Activated CD8-positive, alpha-beta memory T cell treated with anti-CD3 and anti-CD28 coated beads, Interleukin-2, amount 50 U/mL, for 4 hours (primary cell): ENCODE data around the gene DNAH2.
A peak's percentile ranks its signal among the peaks of the same experiment; 100 is the strongest.

Experiments used
- DNase-seq: peaks from one replicate; pipeline ENCODE4 v3.0.0-alpha.2; 2020

The DNAH2 gene

DNA sequence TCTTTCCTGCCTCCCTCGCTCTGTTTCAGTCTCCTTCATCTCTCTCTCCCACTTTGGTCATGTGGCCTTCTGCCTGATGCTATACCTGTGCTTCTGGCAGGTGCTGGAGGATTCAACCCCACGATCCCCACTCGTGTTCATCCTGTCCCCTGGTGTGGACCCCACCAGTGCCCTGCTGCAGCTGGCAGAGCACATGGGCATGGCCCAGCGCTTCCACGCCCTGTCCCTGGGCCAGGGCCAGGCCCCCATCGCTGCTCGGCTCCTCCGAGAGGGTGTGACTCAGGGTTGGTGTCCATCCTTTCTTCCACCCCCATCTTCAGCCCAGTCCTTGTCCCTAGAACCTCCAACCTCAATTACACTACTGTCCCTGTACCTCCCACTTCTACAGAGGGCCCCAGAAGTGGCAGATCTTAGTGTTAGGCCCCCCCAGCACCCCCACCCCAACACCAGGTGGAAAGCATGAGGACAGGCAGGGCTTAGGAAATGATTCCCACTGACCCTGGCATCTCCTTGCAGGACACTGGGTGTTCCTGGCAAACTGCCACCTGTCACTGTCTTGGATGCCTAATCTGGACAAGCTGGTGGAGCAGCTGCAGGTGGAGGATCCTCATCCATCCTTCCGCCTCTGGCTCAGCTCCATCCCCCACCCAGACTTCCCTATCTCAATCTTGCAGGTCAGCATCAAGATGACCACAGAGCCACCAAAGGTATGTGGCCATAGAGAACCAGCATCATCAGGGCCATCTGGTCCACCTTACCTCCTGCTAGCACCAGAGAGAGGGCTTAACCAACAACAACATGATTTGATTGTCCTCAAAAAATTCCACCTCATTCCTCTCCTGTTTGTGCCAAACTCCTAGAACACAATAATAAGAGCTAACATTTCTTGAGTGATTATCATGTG is 106.7 kb downstream of the DNAH2 start:
- no peak for DNase-seq

DNA sequence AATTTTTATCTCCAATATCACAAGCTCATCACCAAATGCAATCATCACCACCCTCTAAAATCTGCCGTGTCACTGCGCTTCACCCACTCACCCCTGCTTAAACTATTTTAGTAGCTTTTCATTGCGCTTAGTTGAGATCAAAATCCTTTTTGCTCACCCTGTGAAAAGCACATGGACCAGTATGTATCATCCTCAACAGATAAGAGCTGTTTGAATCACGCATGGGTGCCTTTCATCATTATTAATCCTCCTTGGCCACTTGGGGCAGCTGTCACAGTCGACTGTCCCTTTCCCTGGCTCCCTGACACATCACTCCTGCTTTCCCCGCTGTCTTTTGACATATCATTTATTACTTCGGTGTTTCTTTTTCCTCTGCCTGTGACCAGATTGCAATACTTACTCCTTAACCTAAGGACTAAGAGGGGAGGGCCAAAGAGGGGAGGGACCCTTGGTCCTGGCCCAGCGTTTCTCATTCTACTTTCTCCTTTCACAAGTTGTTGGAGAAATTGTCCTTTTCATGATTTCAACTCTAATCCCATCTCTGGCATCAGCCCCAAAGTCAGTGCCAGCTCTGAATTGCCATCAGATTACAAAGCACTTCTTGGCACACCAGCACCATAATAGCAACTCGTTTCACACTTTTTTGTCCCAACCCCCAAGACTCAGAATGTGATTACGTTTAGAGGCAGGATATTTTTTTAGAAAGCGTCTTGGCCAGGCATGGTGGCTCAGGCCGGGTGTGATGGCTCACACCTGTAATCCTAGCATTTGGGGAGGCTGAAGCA is 107.9 kb downstream of the DNAH2 start:
- no peak for DNase-seq

DNA sequence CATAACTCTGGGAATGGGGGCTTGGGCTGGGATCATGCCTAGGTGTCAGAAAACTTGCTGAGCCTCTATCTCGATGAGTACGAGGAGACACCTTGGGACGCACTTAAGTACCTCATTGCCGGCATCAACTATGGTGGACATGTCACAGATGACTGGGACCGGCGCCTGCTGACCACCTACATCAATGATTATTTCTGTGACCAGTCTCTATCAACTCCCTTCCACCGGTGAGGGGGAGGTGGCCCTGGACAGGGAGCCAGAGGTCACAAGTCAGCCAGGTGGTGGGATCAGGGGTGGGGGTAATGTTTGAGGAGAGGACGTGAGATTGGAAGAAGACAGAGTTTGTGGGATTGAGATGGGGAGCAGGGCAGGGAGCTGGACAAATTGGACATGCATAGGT is 113.1 kb downstream of the DNAH2 start:
- DNase-seq, result no peak

DNA sequence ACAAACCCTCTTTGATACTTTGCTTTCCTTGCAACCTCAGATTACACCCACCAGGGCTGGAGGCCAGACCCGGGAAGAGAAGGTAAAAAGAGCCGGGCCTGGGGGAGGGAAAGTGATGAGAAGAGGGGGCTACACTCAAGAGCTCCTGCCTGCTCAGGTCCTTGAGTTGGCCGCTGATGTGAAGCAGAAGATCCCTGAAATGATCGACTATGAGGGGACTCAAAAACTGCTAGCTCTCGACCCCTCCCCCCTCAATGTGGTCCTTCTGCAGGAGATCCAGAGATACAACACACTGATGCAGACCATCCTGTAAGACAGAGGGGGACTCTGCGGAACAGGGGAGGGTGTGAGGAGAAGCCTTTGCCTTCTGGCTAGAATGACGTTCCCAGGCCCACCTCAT is 113.7 kb downstream of the DNAH2 start:
- no peak for DNase-seq

DNA sequence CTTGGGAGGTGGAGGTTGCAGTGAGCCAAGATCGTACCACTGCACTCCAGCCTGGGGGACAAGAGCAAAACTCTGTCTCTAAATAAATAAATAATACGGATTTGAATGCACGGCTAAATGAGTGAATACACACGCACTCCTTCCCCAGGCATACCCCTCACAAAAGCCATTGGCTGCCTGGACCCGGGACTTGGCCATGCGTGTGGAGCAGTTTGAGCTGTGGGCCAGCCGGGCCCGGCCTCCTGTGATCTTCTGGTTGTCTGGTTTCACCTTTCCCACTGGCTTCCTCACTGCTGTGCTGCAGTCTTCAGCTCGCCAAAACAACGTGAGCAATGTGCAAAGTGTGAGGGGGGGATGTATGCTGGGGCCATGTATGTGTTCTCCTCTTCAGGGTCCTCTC is 114.9 kb downstream of the DNAH2 start:
- DNase-seq, result no peak

DNA sequence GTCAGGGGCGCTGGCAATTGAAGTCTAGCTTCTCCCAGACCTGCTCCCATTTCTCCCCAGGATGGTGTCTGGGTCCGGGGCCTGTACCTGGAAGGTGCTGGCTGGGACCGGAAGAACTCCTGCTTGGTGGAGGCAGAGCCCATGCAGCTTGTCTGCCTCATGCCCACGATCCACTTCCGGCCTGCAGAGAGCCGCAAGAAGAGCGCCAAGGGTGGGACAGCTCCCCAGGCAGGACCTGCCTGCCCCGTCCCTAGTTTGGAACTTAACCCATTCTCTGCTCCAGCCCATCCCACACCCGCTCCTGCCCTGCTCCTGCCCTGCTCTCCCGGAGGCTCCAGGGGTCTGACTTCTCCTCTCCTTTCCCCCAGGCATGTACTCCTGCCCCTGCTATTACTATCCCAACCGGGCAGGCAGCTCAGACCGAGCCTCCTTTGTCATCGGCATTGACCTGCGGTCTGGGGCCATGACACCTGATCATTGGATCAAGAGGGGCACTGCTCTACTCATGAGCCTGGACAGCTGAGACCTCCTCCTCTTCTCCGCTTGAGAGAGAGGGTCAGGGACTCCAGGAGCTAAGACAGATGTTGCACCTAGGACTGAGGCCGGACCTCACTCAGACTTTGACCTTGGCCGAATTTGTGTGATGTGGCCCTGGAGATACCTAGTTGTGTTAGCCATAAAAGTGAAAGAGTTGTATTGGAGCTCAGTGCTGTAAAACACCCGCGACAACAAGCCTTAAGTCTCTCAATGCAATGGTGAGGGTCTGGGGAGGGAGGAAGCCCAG is 115.7 kb downstream of the DNAH2 start:
- no peak for DNase-seq

DNA sequence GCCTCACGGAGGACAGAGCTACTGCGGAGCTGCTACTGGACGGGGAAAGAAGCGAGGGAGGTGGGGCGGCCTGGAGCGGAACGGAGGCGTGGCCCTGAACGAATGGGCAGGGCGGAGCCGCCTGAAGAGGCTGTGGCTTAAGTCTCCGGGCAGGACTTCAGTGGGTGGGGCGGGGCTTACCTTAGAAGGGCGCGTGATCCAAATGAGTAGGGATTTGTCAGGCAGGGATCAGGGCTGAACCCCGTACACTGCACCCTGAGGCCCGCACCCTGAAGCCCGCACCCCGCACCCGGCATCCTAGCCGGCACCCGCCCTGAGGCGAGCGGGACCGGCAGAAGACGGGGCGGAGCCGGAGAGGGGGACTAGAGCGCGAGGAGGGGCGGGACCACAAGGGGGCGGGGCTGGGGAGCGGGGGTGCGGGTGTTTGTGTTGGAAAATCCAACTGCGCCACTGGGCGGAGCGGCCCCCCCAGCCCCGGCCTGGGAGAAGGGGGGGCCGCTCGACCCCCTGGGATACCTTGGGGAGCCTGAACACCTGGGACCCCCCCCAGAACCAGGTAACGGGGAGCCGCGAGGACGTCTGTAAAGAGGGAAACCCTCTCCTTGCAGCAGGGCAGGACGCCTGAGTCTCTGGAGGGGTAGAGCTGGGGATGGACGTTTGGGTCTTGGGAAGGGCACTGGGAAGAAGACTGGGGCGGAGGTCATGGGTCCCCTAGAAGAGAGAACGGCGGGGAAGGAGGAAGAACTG is 116.4 kb downstream of the DNAH2 start, which contains the start of gene KDM6B:
KDM6B (plus strand) TSS at position 423 of the 747 bp plus-strand sequence. CDS start 11,338 bp downstream, outside the sequence.
- peak; percentile 85 for DNase-seq

DNA sequence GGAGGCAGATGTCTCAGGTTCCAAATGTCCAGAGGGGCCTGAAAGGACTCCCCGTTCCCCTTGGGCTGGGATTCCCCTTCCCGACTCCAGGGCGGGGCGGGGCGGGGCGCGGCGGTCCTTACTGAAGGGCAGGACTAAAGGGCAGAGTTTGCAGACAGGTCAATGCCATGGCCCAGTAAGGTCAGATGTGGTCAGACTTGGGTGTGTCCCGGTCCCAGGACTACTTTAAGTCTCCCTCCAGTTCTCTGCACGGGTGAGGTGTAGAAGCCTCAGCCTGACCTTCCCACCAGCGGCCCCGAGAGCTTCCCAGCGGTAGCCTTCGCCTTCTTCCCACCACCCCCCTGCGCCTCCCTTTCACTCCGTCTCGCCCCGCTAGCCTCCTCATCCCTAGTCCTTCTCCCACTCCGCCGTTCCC is 117.0 kb downstream of the DNAH2 start:
- DNase-seq, result peak; percentile 50

DNA sequence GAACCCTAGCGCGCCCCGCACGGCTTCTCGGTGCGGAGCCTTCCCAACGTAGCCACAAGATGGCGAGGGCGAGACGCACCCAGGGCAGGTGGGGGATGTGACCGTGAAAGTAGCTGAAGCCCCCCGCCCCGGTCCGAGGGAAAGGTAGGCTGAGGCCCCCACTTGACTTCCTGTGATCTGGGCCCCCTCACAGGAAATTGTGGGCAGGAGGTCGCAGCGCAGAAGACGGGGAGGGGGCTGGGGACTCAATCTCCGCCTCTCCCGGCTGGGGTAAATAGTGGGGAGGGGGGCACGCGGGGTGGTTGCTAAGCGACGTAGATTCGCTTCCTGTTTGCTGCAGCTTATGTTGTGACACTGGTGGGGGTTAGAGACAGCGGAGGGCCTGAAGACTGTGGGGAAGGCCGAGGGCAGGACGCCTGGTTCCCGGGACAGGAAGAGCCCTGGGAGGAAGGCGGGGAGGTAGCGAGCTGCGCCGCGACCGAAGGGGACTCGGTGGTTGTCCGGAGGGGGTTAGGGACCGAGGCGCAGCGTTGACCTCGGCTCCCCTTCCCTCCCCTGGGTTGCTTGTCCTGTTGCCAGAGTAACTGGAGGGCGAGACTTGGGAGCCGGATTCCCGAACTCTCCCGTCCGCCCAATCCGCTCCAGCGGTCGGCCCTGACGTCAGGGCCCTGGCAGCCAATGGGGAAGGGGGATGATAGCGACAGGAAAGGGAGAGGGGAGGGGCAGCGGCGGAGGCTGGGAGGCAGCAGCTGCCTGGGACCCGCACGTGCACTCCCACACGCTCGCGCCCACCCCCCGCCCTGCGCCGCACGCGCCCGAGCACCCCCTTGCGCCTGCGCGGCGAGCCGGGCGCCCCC is 117.6 kb downstream of the DNAH2 start:
- peak; percentile 89 for DNase-seq

DNA sequence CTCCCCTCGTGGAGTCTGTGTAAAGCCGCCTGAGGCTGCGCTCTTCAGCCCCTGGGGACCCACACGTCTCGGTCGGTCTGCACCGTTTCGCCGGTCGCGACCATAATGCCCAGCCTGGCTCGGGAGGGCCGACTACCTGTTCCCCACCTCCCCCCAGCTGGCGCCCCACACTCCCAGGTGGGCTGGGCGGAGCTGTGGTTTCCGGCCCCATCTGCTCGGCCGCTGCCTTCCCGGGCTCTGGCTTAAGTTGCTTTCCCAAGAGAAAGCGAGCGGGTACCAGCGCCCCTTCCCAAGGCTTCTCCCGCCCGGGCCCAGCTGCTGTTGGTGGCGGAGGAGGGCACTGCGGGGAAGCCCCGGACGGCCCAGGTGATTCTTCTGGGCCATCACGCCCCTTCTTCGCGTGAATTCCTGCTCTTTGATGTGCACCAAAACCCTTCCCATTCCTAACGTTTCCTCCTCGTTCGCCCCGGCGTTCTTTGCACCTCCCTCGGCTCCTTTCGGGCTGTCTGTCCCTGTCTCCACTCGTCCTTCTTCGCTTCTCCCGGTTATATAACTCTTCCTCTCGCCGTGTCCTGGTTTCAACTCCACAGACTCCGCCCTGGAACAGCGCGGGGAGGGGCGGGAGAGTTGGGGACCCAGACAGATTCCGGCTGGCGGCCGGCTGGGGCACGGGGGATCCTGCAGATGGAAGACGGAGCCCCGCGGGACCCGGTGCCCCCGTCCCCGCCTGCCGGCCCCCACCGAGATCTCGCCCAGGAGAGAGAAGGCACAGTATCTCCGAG is 118.5 kb downstream of the DNAH2 start:
- peak; percentile 48 for DNase-seq

DNA sequence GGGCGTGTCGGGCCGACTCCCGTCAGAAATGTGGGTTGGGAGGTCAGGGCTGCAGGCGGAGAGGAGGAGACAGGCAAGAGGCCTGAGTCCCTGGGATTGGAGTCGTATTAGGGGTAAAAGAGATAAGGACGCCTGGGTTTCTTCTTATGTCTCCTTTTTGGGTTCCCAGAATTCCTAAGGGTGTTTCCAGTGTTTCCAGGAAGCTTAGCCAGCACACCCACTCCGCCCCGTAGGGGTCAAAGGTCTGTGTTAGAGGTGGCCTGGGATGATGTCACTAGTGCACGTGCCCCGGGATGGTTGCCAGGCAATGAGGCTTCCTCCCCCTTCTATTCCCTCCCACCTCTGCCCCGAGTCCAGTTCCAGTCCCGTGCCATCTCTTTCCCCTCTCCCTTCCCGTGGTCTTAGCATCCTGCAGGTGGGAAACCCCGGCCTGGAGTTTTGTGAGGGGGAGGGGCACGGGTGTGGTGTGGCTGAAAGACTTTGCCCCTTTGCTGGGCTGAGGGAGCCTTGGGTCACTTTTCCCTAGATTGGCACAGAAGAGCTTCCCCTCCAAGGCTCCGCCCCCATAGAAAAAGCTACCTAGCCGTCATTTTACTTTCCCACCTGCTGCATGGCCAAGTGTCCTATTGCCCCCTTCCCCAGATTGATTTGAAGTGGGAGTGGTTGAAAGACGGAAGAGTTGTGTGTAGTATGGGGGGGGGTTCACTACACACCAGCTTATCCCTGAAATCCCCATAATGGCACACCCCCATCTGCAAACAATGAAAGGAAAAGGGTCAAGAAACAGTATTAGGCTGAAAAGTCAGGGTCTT is 119.3 kb downstream of the DNAH2 start:
- peak; percentile 51 for DNase-seq

DNA sequence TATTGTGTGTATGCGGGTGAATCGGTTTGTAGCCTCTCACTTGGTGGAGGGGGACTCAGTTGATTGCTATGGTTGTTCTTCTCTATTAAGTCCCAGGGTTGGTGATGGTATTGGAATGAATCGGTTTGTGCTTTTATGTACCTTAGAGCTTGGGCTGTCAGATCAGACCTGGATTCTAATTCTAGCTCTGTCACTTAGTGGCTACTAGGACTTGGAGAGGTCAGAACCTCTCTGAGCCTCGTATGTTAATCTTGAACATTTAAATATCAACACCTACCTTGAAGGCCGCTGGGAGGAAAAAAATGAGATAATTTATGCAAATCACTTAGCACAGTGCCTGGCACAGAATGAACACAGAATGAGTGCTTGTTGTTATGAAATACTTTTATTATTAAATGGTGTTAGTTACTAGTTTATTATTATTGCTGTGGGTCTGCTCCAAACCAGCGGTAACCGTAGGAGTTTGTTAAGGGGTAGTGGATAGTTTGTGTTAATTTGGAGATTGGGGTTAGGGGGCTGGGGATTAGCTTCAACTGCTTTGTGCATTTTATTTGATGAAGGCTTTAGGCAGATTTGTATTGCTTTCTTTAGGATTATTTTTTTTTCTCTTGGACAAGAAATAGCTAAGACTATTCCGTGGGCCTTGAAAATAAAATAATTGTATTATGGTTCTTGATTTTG is 120.0 kb downstream of the DNAH2 start:
- DNase-seq, result no peak

DNA sequence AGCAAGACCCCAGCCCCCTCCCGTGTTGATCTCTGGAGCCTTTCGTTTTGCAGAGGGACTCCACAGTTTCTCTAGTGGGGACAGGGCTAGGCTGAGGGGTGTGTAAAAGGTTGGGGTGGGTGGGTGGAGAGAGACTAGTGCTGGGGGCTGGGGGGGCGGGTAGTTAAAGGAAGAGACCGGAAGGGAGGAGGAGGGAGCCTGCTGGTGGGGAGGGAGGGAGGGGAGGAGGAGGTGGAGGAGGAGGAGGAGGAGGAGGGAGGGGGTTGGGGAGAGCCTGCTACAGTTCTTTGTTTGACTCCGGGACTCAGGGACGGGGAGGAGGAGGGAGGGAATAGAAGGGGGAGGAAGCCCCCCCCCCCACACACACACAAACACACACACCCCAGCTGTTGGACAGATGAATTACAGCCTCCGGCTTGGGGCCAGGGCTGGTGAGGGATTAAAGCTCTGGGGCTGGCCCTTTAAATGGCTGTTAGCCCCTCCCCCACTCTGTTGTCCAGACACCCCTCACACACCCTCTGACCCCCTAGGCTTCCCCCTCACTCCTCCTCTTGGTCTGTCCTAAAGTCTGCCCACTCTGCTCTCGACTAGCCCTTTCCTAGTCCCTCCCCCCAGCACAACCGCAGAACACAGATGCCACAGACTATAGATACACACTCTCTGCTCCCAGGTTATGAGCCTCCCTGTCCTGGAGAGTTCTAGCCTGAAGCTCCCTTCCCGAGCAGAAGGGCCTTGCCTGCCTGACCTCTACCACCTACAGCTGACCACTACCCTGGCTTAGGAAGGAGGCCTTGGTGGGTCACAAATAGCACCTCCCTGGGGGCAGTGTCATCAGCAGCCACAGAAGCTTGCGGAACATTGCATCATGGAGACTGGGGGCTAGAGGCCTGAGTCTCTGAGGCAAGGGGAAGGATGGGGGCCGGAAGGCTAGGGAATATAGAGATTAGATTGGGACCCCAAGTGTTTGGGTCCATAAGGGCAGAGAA is 120.8 kb downstream of the DNAH2 start:
- peak; percentile 31 for DNase-seq

DNA sequence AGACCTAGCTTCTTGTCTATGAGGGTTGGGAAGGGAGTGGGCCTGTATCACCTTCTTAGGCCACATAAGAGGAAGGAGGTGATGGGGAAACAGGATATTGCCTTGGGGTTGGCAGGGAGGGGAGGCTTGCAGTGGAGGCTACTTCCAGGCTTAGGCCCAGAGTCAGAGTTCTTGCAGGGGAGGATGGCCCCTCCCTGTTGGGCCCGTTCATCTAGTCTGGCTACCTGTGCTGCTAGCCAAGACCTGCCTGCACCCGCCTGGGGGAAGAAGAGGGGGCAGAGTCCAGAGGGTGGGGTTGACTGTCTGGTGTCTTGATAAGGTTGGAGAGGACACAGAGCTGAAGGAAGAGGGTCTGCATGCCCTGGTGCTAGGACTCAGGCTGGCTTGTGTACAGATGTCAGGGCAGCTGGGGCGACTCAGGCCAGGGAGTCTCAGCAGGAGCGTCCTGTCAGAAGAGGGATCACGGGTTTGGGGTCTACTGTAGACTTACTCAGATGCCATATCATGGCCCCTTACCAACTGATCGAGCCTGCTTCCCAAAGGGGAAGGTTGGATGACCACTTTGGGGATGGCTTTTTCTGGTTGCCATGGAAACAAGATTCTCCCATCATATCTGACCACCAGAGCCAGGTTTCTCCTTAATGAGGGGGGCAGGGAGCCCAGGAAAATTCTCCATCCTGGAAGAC is 121.8 kb downstream of the DNAH2 start:
- DNase-seq, result no peak

DNA sequence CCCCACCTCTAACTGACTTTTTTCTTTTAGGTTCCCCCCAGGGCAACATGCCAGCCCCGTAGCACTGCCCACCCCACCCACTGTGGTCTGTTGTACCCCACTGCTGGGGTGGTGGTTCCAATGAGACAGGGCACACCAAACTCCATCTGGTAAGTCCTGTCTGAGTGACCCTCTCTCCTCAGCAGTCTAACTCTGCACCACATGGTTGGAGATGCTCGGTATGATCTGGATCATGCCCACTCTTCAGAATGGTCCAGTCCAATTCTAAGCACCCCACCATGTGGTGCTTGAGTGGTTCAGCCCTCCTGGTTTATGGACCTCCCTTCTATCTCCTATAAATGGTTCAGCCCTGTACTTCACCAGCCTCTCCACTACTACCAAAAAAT is 122.3 kb downstream of the DNAH2 start:
- DNase-seq, result no peak

DNA sequence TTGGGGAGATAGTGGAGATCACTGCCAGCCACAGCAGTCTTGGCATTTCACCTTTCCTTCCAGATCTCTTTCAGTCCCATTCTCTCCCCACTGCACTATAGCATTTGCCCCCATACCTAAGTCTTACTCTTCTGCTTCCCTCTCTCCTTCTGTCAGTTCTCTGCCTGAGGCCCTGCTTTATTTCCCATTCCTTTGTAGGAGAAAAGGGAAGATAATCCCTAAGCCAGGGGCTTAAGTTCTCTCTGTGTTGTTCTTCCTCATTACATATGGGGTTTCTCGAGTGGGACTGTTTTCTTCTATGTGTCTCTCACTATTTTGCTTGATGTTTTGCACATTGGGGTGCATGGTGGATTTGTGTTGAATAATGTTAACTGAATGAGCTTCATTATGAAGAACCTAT is 122.9 kb downstream of the DNAH2 start:
- DNase-seq, result no peak

DNA sequence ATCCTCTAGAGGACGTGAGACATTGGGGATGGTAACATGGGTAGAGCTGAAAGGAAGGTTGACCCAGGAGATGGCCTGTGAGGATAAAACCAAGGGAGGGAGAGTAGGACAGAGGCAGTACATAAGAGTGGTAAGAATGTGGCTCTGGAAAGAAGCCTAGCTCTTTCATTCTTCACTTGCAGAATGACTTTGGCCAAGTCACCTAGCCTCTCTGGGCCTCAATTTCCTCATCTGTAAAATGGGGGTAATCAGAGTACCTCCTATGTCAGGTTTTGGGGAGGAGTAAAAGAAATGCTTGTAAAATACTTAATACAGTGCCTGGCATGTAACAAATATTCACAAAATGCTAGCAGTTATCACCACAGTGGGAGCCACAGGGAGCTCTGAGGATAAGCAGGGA is 123.3 kb downstream of the DNAH2 start:
- no peak for DNase-seq
